HG03565 (cell line): ENCODE data around the gene BAZ1B.
"Not testable (repeated sequence)": the region's sequence is repeated elsewhere in the genome, so short reads cannot be mapped to it uniquely, and the experiment has no call there.

Source experiments
- ATAC-seq: cut with Tn5 transposase; IDR thresholded peaks from one replicate; pipeline ENCODE4 v1.9.1; 2021; ENCODE audit warnings: mild to moderate bottlenecking, moderate library complexity; ENCODE audit not compliant: unreplicated experiment

BAZ1B gene, protein sequence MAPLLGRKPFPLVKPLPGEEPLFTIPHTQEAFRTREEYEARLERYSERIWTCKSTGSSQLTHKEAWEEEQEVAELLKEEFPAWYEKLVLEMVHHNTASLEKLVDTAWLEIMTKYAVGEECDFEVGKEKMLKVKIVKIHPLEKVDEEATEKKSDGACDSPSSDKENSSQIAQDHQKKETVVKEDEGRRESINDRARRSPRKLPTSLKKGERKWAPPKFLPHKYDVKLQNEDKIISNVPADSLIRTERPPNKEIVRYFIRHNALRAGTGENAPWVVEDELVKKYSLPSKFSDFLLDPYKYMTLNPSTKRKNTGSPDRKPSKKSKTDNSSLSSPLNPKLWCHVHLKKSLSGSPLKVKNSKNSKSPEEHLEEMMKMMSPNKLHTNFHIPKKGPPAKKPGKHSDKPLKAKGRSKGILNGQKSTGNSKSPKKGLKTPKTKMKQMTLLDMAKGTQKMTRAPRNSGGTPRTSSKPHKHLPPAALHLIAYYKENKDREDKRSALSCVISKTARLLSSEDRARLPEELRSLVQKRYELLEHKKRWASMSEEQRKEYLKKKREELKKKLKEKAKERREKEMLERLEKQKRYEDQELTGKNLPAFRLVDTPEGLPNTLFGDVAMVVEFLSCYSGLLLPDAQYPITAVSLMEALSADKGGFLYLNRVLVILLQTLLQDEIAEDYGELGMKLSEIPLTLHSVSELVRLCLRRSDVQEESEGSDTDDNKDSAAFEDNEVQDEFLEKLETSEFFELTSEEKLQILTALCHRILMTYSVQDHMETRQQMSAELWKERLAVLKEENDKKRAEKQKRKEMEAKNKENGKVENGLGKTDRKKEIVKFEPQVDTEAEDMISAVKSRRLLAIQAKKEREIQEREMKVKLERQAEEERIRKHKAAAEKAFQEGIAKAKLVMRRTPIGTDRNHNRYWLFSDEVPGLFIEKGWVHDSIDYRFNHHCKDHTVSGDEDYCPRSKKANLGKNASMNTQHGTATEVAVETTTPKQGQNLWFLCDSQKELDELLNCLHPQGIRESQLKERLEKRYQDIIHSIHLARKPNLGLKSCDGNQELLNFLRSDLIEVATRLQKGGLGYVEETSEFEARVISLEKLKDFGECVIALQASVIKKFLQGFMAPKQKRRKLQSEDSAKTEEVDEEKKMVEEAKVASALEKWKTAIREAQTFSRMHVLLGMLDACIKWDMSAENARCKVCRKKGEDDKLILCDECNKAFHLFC (N-terminal part only)

GRCh38 chr7:73522105-73522872 is at the start of gene BAZ1B:
Gene BAZ1B (minus strand): TSS chr7:73522293. CDS start chr7:73521933, 360 bp downstream.
- peak; percentile 69 for ATAC-seq

DNA sequence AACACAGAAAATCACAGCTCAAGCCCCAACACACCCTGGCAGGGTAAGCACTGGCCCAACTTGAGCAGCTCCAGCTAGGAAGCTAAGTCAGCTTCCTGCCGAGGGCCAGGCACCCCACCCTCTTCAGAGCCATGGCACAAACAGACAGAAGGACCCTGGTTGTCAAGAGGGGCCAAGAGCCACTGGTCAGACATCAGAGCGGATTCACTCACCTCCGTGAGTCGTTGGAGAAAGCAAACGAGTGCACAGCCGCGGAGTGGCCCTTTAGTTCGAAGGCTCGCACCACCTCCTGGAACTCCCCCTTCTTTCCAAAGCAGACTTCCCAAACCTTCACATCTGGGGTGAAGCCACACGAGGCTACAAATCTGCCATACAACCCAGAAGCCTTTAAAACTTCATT is 48.9 kb upstream of the BAZ1B start:
- ATAC-seq = no peak

DNA sequence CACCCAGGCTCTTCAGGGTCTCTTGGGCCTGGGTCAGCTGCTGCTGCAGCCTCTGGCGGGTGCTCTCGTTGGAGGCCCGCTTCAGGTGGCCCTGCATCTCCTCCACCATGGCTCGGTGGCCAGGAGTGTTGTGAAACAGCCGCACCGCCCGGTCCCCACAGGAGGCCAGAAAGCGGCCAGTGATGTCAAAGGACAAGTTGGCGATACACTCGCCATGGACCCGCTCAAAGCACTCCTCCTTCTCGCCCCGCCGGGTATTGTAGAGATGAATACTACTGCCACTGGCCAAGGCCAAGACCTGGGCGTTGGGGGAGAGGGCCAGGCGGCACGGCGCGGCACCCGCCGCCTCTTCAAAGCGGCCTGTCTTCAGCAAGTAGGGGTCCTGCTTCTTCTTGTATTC is 48.4 kb upstream of the BAZ1B start:
- ATAC-seq = no peak

DNA sequence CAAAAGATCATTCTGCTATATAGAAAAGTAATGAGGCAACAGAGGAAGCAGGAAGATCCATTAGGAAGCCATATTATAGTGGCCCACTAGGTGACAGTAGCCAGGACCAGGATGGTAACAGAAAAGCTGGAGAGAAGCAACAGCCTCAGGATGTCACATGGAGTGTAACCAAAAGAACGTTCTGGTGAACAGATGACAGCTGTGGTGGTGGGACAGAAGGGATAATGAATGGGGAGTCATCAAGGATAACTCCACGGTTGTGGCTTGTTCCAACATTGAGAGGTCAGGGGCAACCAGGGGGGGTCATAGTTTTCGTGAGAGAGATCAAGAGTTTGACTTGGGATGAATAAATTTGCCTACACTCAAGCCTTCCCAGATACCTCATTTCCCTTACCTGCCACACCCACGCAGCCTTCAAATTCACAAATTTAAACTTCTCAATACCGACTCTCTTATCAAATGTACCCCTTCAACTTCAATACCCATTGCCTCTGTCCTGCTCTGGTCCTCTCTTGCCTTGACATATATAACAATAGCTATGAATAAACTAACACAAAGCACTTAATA is 47.0 kb upstream of the BAZ1B start:
- no peak for ATAC-seq

DNA sequence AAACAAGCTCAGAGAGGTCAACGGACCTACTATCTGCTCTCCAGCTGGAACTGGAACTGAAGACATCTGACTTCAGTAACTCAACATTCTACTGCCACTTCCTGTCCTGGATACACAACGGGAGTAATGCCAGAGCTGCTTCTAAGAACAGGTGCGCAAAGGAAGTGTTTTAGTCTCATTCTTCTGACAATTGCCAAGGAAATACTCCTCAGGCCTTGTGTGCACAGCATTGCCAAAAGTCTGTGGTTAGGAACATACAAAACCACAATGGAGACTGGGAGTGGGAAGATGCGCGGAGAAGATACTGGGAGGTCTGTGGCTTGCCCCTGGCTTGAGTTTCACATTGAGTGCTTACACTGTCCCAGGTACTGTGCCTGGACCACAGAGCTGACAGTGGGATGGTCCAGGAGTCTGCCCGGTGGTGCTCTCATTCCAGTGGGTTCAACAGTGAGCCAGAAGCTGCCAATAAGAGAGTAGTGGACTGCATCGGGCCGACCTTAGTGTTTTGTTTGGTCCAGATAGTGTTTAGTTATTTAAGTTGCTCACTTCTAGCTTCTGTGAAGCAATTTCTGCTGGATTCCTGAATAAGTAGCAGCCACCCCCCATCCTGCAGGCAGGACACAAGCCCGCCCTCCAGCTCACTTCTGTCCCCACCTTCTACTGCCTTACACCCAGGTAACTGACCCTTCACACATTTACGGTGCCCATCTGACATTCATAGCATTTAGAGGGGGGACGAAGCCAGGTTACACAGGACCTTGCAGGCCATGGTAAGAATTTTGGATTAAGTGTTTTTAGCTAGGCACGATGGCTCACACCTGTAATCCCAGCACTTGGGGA is 46.0 kb upstream of the BAZ1B start:
- ATAC-seq = no peak

DNA sequence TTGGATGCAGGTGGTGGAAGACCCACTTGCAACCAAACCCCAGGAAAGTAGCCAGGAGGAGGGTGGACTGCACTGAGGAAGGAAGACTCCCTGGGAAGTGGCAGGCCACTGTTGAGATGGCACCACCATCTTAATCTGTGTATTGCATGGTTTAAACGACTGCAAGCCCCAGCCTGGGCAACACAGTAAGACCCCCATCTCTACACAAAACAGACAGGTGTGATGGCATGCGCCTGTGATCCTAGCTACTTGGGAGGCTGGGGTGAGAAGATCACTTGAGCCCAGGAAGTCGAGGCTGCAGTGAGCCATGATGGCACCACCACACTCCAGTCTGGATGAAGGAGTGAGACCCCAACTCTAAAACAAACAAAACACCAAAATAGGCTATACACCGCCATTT is 45.0 kb upstream of the BAZ1B start:
- no peak for ATAC-seq

- not testable (repeated sequence) for ATAC-seq
Measured at GRCh38 chr7:73566431-73566830, 44.3 kb upstream of the BAZ1B start.

DNA sequence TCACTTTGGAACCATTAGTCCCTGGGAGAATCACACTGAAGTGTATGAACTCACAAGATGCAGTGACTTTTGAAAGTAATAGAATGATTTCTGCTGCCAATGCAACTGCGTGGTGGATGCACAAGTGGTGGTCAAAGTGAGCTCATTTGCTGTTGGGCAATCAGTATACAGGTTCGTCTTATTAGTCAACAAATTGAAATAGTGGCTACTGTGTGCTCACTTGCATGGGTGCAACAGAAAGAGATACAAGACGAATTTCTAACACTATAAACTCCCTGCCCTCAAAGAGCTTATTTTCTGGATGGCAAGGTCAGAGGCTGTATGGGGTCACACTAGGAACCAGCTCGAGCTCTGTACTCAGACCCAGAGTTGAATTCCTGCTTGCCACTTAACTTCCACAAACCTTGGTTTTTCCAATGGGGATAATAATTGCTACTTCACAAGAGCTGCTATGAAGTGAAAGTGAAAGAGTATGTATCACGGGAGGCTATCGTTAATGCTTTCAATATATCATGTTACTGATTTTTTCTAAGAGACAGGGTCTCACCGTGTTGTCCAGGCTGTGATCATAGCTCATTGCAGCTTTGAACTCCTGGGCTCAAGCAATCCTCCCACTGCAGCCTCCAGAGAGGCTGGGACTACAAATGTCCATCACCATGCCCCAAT is 43.7 kb upstream of the BAZ1B start:
- ATAC-seq = no peak

DNA sequence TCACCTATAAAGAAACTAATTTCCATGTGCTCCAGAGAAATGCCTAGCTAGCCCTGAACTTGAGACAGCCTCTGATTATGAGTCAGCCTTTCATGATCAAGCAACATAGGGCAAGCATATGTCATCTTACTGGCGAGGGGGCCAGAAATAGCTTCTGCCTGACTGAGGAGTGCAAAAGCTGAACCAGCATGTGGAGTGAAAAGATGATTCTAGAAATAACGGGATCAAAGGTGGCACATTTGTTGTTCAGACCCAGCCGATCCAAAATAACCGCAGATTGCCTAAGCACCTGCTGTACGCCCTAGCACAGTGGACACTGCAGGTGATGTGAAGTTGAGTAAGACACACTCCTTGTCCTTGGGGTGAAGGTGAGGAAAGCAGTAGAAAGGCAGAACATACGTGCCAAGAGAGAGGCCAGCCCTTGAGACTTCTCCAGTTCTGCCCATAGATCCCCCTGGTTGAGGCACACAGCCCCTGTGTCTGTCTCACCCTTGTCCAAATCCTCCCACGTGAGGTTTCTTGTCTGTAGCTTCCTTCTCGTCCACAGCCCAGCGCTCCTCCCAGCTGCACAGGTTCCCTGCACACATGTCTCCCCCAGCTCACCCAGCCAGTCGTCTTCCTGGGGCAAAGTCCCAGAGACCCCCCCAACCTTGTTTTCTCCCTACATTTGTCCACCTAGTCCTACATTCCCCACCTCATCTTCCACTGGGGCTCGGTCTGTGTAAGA is 38.2 kb upstream of the BAZ1B start:
- no peak for ATAC-seq

DNA sequence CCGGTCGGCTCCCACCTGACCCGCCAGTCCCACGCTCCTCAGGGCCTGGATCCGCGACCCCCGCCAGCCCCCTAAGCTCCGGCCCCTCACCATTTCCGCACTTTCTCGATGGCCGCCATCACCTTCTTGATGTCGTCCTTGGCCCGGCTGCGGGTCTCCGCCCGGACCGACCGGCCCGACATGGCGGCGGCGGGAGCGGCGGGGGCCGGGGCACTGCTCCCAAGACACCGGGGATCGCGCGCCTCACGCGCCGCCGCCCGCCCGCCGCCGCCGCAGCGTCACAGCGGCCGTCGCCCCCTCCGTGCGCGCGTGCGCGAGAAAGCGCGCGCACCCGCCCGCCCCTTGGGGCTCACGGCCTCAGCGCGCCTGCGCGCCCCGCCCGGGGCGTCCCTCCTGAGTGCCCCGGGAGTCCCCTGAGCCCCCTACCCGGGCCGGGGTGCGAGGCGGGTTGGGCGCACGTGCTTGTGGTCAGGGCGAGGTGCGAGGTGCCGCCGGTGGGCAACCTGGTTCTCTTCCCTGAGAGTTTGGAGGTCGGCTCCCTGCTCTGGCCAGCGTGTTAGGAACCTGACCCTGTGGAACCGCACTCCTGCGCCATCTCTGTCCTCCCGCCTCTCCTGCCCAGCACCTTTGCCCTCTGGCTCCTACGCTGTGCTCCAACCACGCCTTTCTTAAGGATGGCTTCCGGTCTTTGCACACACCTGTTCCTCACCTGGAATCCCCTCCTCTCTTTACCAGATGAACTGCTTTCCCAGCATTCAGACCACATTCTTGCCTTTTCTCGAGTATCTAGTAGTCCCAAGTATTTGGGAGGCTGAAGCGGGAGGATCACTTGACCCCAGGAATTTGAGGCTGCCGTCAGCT is 35.5 kb upstream of the BAZ1B start, which contains the start of gene BCL7B:
TSS of gene BCL7B (minus strand) at position 294 of the 861 bp plus-strand sequence. CDS start at position 182, 112 bp downstream.
- peak; percentile 34 for ATAC-seq

- peak; percentile 82 for ATAC-seq
Measured at GRCh38 chr7:73557108-73557396, 35.0 kb upstream of the BAZ1B start.

DNA sequence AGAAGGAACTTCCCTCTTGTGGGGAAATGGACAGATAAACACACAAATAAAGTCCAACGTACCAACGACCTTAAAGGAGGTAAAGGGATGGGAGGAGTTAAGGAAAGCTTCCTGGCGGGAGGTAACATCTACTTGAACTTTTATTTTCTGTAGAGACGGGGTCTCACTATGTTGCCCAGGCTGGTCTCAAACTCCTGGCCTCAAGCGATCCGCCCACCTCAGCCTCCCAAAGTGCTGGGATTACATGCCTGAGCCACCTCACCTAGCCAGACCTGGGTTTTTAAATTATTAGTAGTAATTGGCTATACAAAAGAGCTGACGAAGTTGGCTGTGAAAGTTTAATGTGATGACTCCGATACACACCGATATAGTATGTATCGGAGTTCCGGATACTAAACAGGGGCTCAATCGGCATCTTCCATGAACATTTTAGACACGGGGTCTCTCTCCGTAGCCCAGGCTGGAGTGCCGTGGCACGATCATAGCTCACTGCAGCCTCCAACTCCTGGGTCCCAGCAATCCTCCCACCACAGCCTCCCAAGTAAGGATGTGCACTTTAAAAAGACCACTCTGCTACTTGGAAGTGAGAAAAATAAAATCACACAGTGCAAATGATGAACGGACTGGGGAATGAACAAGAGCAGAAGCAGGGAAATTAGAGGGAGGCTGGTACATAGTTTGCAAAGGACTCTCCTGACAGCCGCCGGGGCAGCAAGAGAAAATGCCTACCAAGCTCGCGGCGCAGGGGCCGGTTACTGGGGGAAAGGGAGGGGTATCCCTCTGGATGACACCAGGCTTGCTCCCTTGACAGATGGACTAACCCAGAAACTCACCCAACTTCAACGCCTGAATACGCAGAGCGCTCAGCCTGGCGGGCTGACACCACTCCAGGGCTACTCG is 34.4 kb upstream of the BAZ1B start:
- ATAC-seq = no peak

- no peak for ATAC-seq
Measured at GRCh38 chr7:73555411-73555982, 33.4 kb upstream of the BAZ1B start.

GRCh38 chr7:73550093-73550492 is 28.0 kb upstream of the BAZ1B start:
- ATAC-seq = not testable (repeated sequence)

GRCh38 chr7:73549176-73549575 is 27.1 kb upstream of the BAZ1B start:
- no peak for ATAC-seq

DNA sequence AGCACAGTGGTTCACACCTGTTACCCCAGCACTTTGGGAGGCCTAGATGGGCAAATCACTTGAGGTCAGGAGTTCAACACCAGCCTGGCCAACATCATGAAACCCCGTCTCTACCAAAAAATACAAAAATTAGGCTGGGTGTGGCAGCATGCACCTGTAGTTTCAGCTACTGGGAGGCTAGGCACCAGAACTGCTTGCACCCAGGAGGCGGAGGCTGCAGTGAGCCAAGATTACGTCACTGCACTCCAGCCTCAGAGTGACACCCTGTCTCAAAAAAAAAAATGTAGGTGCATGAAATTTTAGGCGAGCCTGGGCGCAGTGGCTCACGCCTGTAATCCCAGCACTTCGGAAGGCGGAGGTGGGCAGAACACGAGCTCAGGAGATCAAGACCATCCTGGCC is 25.7 kb upstream of the BAZ1B start:
- ATAC-seq = no peak
